ENCODE measurements around the gene TFPI.

DNA sequence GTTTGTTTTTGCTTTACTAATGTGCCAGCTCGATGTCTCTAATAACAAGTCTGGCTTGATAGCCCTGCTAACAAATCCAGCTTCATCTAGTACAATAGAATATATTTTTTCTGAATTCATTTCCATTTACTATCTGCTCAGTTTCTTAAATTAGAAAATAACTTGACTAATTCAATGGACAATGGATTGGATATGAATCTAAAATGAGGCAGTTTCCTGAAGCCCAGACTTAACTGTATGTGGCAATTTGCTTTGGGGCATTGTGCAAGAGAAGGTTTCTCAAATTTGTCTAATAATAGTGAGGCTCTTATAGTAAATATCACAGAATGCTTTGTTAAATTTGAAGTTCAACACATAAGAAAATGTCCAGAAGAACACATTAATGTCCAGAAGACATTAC is 132.0 kb downstream of the TFPI start:
- TF ChIP-seq CTCF (IDR thresholded peaks at IDR 0.05; ENCODE audit: insufficient read depth, low read depth, low read length) (no peak), EZH2 (IDR thresholded peaks at IDR 0.05; ENCODE audit: insufficient read depth, low read length) (no peak)
